ENCODE data around the gene VPS26C. TPM values are rescaled to one million over a fixed set of nuclear protein-coding genes. Genes with fewer than 3 reads are reported as not detected.

The VPS26C gene
- 10 to 100 TPM; 82.2 to 83.7 TPM for total RNA-seq

GRCh38 chr21:37267269-37268185 lies at the start of gene VPS26C:
VPS26C (minus strand) TSS chr21:37267334; CDS start chr21:37267294, 40 bp downstream.

Other genes with a start within 250 kb of the VPS26C start
- 10 to 100 TPM; 14.8 to 19.3 TPM for gene PIGP, start 194.3 kb downstream of the VPS26C start, total RNA-seq
- 10 to 100 TPM; 65.2 to 68.8 TPM for gene TTC3, start 194.1 kb downstream of the VPS26C start, total RNA-seq
- 10 to 100 TPM; 91.2 to 91.4 TPM for gene DYRK1A, start 99.4 kb upstream of the VPS26C start, total RNA-seq